ENCODE measurements around the gene SPACDR. TPM values are rescaled to one million over a fixed set of nuclear protein-coding genes. Genes with fewer than 3 reads are reported as not detected.

SPACDR gene
- total RNA-seq, 1 donor, result 0.36 TPM

DNA sequence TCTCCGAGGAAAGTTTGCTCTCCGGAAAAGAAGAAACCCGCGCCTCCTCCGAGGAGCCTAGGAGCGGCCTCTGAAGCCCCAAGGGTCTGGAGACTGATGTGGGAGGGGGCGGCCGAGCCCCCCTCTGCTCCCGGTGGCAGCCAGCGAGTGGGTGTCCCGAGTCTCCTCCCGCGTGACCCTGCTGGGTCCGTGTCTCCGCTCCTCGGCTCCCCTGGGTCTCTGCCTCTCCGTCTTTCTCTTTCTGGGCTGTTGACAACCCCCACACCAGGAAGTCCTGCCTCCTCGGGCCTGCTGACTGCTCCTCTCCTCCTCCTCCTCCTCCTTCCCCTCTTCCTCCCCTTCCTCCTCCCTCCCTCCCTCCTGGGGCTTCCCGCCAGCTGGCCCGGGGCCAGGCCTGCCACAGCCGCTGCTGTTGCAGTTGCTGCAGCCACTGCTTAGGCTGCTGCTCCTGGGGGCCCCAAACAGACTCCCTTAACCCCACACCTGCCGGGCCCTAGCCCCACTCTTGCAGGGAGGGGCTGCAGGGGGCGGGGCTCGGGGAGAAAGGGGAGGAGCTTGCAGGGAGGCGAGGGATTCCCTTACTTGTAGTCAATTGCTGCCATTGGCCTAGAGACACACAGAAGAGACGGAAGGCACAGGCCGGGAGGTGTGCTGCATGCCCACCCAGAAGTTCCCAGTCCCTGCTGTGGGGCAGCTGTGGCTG, 15.0 kb upstream of the SPACDR start, which contains the start of gene TSC22D4:
TSC22D4 (minus strand) TSS at position 257 of the 703 bp plus-strand sequence. CDS start 1,176 bp downstream, outside the sequence.
- Histone ChIP-seq H3K79me2 (ENCODE audit: insufficient read depth, low read length) (peaks cover 49% of the 10 kb centered on the region), H3K4me3 (ENCODE audit: insufficient read depth, low read length) (peak within 1 kb of the TSS; percentile 94), H3K4me1 (ENCODE audit: insufficient read depth, low read length) (peaks cover 22% of the 10 kb centered on the region), H3K4me2 (ENCODE audit: insufficient read depth, low read length) (peak within 1 kb of the TSS; percentile 84), H3K36me3 (ENCODE audit: insufficient read depth, low read length) (peaks cover 9% of the 10 kb centered on the region), H3K27me3 (ENCODE audit: insufficient read depth, low read length) (no peaks in the 10 kb centered on the region), H3K9me3 (ENCODE audit: low read depth, low read length) (no peaks in the 10 kb centered on the region), H3K27ac (ENCODE audit: low read depth, low read length) (peak within 1 kb of the TSS; percentile 75), H2AFZ (ENCODE audit: low read length) (peak within 1 kb of the TSS; percentile 82), H4K20me1 (ENCODE audit: insufficient read depth, low read length) (peaks cover 28% of the 10 kb centered on the region)
- TF ChIP-seq, protein P1, sequence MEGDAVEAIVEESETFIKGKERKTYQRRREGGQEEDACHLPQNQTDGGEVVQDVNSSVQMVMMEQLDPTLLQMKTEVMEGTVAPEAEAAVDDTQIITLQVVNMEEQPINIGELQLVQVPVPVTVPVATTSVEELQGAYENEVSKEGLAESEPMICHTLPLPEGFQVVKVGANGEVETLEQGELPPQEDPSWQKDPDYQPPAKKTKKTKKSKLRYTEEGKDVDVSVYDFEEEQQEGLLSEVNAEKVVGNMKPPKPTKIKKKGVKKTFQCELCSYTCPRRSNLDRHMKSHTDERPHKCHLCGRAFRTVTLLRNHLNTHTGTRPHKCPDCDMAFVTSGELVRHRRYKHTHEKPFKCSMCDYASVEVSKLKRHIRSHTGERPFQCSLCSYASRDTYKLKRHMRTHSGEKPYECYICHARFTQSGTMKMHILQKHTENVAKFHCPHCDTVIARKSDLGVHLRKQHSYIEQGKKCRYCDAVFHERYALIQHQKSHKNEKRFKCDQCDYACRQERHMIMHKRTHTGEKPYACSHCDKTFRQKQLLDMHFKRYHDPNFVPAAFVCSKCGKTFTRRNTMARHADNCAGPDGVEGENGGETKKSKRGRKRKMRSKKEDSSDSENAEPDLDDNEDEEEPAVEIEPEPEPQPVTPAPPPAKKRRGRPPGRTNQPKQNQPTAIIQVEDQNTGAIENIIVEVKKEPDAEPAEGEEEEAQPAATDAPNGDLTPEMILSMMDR (IDR thresholded peaks at IDR 0.05; ENCODE audit: extremely low read depth, low read depth, low read length), result no peak
- DNase-seq (ENCODE audit: insufficient read length, low spot score, missing footprints), result peak; percentile 99

- TF ChIP-seq, protein P1 (IDR thresholded peaks at IDR 0.05; ENCODE audit: extremely low read depth, low read depth, low read length), result no peak
- H3K4me2 ChIP-seq (ENCODE audit: insufficient read depth, low read length), result peak overlapping the region; percentile 84
- H3K27ac ChIP-seq (ENCODE audit: low read depth, low read length), result no peak overlapping the region
- peaks cover 12% of the 10 kb centered on the region for H3K36me3 ChIP-seq (ENCODE audit: insufficient read depth, low read length)
- H3K4me3 ChIP-seq (ENCODE audit: insufficient read depth, low read length), result peak overlapping the region; percentile 94
- no peaks in the 10 kb centered on the region for H3K27me3 ChIP-seq (ENCODE audit: insufficient read depth, low read length)
- peaks cover 25% of the 10 kb centered on the region for H3K4me1 ChIP-seq (ENCODE audit: insufficient read depth, low read length)
- peak; percentile 89 for DNase-seq (ENCODE audit: insufficient read length, low spot score, missing footprints)
- no peak overlapping the region for H2AFZ ChIP-seq (ENCODE audit: low read length)
- peaks cover 34% of the 10 kb centered on the region for H4K20me1 ChIP-seq (ENCODE audit: insufficient read depth, low read length)
- H3K9me3 ChIP-seq (ENCODE audit: low read depth, low read length), result no peaks in the 10 kb centered on the region
- peaks cover 54% of the 10 kb centered on the region for H3K79me2 ChIP-seq (ENCODE audit: insufficient read depth, low read length)
Observed at GRCh38 chr7:100477871-100478267, 13.8 kb upstream of the SPACDR start.

GRCh38 chr7:100476903-100477870, 13.1 kb upstream of the SPACDR start:
- H3K27ac ChIP-seq (ENCODE audit: low read depth, low read length), result peak overlapping the region; percentile 23

More at GRCh38 chr7:100476903-100477870, 13.1 kb upstream of the SPACDR start:
- Histone ChIP-seq H3K27me3 (ENCODE audit: insufficient read depth, low read length) (no peaks in the 10 kb centered on the region), H3K4me2 (ENCODE audit: insufficient read depth, low read length) (peak overlapping the region; percentile 84), H4K20me1 (ENCODE audit: insufficient read depth, low read length) (peaks cover 34% of the 10 kb centered on the region), H2AFZ (ENCODE audit: low read length) (no peak overlapping the region), H3K4me3 (ENCODE audit: insufficient read depth, low read length) (peak overlapping the region; percentile 94), H3K4me1 (ENCODE audit: insufficient read depth, low read length) (peaks cover 24% of the 10 kb centered on the region), H3K9me3 (ENCODE audit: low read depth, low read length) (no peaks in the 10 kb centered on the region), H3K36me3 (ENCODE audit: insufficient read depth, low read length) (peaks cover 12% of the 10 kb centered on the region), H3K79me2 (ENCODE audit: insufficient read depth, low read length) (peaks cover 54% of the 10 kb centered on the region)
- peak; percentile 90 for DNase-seq (ENCODE audit: insufficient read length, low spot score, missing footprints)
- TF ChIP-seq, protein P1 (IDR thresholded peaks at IDR 0.05; ENCODE audit: extremely low read depth, low read depth, low read length), result peak; percentile 37
